GM10248 (cell line): ENCODE measurements around the gene RDH14.

Experiments
- CTCF ChIA-PET: fragments of 300-600 bp; sonication (Branson Sonifier 250); formaldehyde crosslinking; extraction: SDS; loops from one replicate; lab custom pipeline; 2021; ENCODE audit warnings: antibody characterized with exemption; lab: Yijun Ruan, JAX
- POLR2A ChIA-PET: fragments of 350-650 bp; sonication (Branson Sonifier 250); formaldehyde crosslinking; extraction: SDS; loops from one replicate; lab custom pipeline; 2020; ENCODE audit warnings: antibody characterized with exemption; lab: Yijun Ruan, JAX
- DNase-seq: peaks from one replicate; pipeline ENCODE4 v3.0.0; 2012; ENCODE audit errors: extremely low spot score
- CTCF ChIP-seq: IDR thresholded peaks from 2 replicates; pipeline ENCODE4 v1.5.1; 2012; ENCODE audit warnings: mild to moderate bottlenecking, low read depth; ENCODE audit errors: extremely low read depth, missing control alignments, control extremely low read depth

Gene RDH14

GRCh38 chr2:18557121-18557520 lies 3.3 kb downstream of the RDH14 start:
- no peak for TF ChIP-seq CTCF
- CTCF ChIA-PET, result interaction anchor here (1.4 to 2.8 kb wide), 3 partner anchors 8 to 37 kb away, joined by 11 to 15 read pairs (median 11); no protein-coding TSS in a partner anchor
- POLR2A ChIA-PET, result no interaction called here

GRCh38 chr2:18552351-18553077 lies 7.9 kb downstream of the RDH14 start:
- ChIA-PET CTCF (interaction anchor here (1.0 kb wide), 1 partner anchor 32 kb away, joined by 3 read pairs; no protein-coding TSS in a partner anchor), POLR2A (no interaction called here)
- no peak for DNase-seq
- no peak for TF ChIP-seq CTCF

More at GRCh38 chr2:18557121-18557520, 3.3 kb downstream of the RDH14 start:
- DNase-seq, result no peak

GRCh38 chr2:18551623-18552022 lies 8.8 kb downstream of the RDH14 start:
- ChIA-PET CTCF (no interaction called here), POLR2A (no interaction called here)
- TF ChIP-seq CTCF, result no peak
- DNase-seq, result no peak

- CTCF ChIA-PET, result no interaction called here
- no peak for TF ChIP-seq CTCF
- no peak for DNase-seq
- POLR2A ChIA-PET, result no interaction called here
These were observed 9.3 kb downstream of the RDH14 start for GRCh38 chr2:18551169-18551568.

- ChIA-PET POLR2A (no interaction called here), CTCF (interaction anchor here (2.4 kb wide), 1 partner anchor 8 kb away, joined by 11 read pairs; no protein-coding TSS in a partner anchor)
- TF ChIP-seq CTCF, result no peak
- no peak for DNase-seq
These were observed 10.0 kb downstream of the RDH14 start for GRCh38 chr2:18550433-18550832.

GRCh38 chr2:18549083-18549482 lies 11.4 kb downstream of the RDH14 start:
- DNase-seq, result no peak
- ChIA-PET POLR2A (no interaction called here), CTCF (interaction anchor here (1.4 to 2.4 kb wide), 3 partner anchors 9 to 28 kb away, joined by 3 to 11 read pairs (median 8); partner anchors contain the start of gene RDH14)
- no peak for TF ChIP-seq CTCF
